HEK293 (cell line): ENCODE measurements around the gene ARMC8.

ENCODE experiments used
- CTCF ChIA-PET: fragments of 350-600 bp; formaldehyde crosslinking; extraction: SDS; loops from one replicate; lab custom pipeline; 2021; ENCODE audit warnings: antibody characterized with exemption; lab: Yijun Ruan, JAX
- POLR2A ChIA-PET: fragments of 300-600 bp; formaldehyde crosslinking; extraction: SDS; loops from one replicate; lab custom pipeline; 2020; ENCODE audit warnings: antibody characterized with exemption, inconsistent platforms; lab: Yijun Ruan, JAX
- H3K27ac ChIP-seq: fragments of 200-500 bp; sonication (Bioruptor generic); 2 replicates; pipeline ENCODE4 v1.5.1; 2014; ENCODE audit warnings: low read depth, low read length, control low read depth, inconsistent platforms; ENCODE audit errors: extremely low read depth
- H3K36me3 ChIP-seq, 2 experiments: fragments of 200-500 bp in 1 of 2; sonication (Bioruptor generic) in 1 of 2; 1 replicate in 1 of 2; 2 replicates in 1 of 2; pipeline ENCODE4 v1.5.1; 2014 to 2017; ENCODE audit warnings: inconsistent platforms in 2 of 2, low read length in 2 of 2; ENCODE audit not compliant: control insufficient read depth in 2 of 2, insufficient read depth in 1 of 2
- H3K4me1 ChIP-seq: fragments of 200-500 bp; sonication (Bioruptor generic); 2 replicates; pipeline ENCODE4 v1.5.1; 2014; ENCODE audit warnings: mild to moderate bottlenecking, low read length, inconsistent platforms; ENCODE audit not compliant: control insufficient read depth, insufficient read depth
- H3K4me3 ChIP-seq: 2 replicates; pipeline ENCODE4 v1.5.1; 2011; ENCODE audit warnings: low read depth, mild to moderate bottlenecking, control low read depth, low read length, moderate library complexity
- H3K9me3 ChIP-seq: fragments of 200-500 bp; sonication (Bioruptor generic); 2 replicates; pipeline ENCODE4 v1.5.1; 2014; ENCODE audit warnings: low read depth, low read length, inconsistent platforms; ENCODE audit not compliant: control insufficient read depth, insufficient read depth
- BCL11A ChIP-seq: fragments of 450-650 bp; formaldehyde crosslinking; IDR thresholded peaks from 2 replicates; pipeline ENCODE4 v1.5.1; 2016; ENCODE audit warnings: low read depth, missing biosample characterization, missing genetic modification characterization
- HOXA7 ChIP-seq: sonication (generic); formaldehyde crosslinking; IDR thresholded peaks from 2 replicates; pipeline ENCODE4 v1.8.1; 2022; ENCODE audit warnings: missing genetic modification reagents, borderline replicate concordance
- RBAK ChIP-seq: fragments of 450-650 bp; formaldehyde crosslinking; IDR thresholded peaks from 2 replicates; pipeline ENCODE4 v1.5.1; 2016; ENCODE audit warnings: missing biosample characterization, missing genetic modification characterization
- REPIN1 ChIP-seq: fragments of 450-650 bp; formaldehyde crosslinking; IDR thresholded peaks from 2 replicates; pipeline ENCODE4 v1.5.1; 2017; ENCODE audit warnings: missing biosample characterization, missing genetic modification characterization, low read depth
- ZBTB20 ChIP-seq: fragments of 450-650 bp; formaldehyde crosslinking; IDR thresholded peaks from 2 replicates; pipeline ENCODE4 v1.5.1; 2016; ENCODE audit warnings: missing biosample characterization, missing genetic modification characterization
- ZBTB26 ChIP-seq: fragments of 450-650 bp; formaldehyde crosslinking; optimal IDR thresholded peaks from 2 replicates; pipeline ENCODE3; 2016; ENCODE audit warnings: missing biosample characterization, mild to moderate bottlenecking, missing genetic modification characterization
- ZFP3 ChIP-seq: fragments of 450-650 bp; formaldehyde crosslinking; IDR thresholded peaks from 2 replicates; pipeline ENCODE4 v1.5.1; 2016; ENCODE audit warnings: low read depth, missing biosample characterization, missing genetic modification characterization
- ZIC2 ChIP-seq: fragments of 450-650 bp; formaldehyde crosslinking; IDR thresholded peaks from 2 replicates; pipeline ENCODE4 v1.5.1; 2016; ENCODE audit warnings: missing biosample characterization, missing genetic modification characterization
- ZNF114 ChIP-seq: fragments of 450-650 bp; formaldehyde crosslinking; IDR thresholded peaks from 2 replicates; pipeline ENCODE4 v1.5.0; 2017; ENCODE audit warnings: missing biosample characterization, missing genetic modification characterization
- ZNF121 ChIP-seq: fragments of 450-650 bp; formaldehyde crosslinking; IDR thresholded peaks from 2 replicates; pipeline ENCODE4 v1.5.1; 2016; ENCODE audit warnings: missing biosample characterization, missing genetic modification characterization
- ZNF146 ChIP-seq: fragments of 450-650 bp; formaldehyde crosslinking; IDR thresholded peaks from 2 replicates; pipeline ENCODE4 v1.5.1; 2016; ENCODE audit warnings: missing biosample characterization, missing genetic modification characterization
- ZNF16 ChIP-seq: fragments of 450-650 bp; formaldehyde crosslinking; IDR thresholded peaks from 2 replicates; pipeline ENCODE4 v1.5.1; 2016; ENCODE audit warnings: low read depth, missing biosample characterization, missing genetic modification characterization
- ZNF19 ChIP-seq: fragments of 450-650 bp; formaldehyde crosslinking; IDR thresholded peaks from 2 replicates; pipeline ENCODE4; 2016; ENCODE audit warnings: missing biosample characterization, missing genetic modification characterization, low read depth
- ZNF311 ChIP-seq: fragments of 450-650 bp; formaldehyde crosslinking; IDR thresholded peaks from 2 replicates; pipeline ENCODE4 v1.5.1; 2017; ENCODE audit warnings: missing biosample characterization, missing genetic modification characterization, borderline replicate concordance
- ZNF558 ChIP-seq: fragments of 450-650 bp; formaldehyde crosslinking; IDR thresholded peaks from 2 replicates; pipeline ENCODE4 v1.5.1; 2016; ENCODE audit warnings: missing biosample characterization, missing genetic modification characterization
- ZNF571 ChIP-seq: fragments of 450-650 bp; formaldehyde crosslinking; IDR thresholded peaks from 2 replicates; pipeline ENCODE4 v1.5.0; 2017; ENCODE audit warnings: missing biosample characterization, missing genetic modification characterization
- ZSCAN5A ChIP-seq: fragments of 450-650 bp; formaldehyde crosslinking; IDR thresholded peaks from 2 replicates; pipeline ENCODE4 v1.5.1; 2016; ENCODE audit warnings: missing biosample characterization, missing genetic modification characterization
- ZXDB ChIP-seq: fragments of 450-650 bp; formaldehyde crosslinking; IDR thresholded peaks from 2 replicates; pipeline ENCODE4 v1.5.1; 2016; ENCODE audit warnings: missing biosample characterization, missing genetic modification characterization
- TF ChIP-seq, protein P1 (sequence below): fragments of 450-650 bp; formaldehyde crosslinking; IDR thresholded peaks from 2 replicates; pipeline ENCODE4 v1.5.1; 2016; ENCODE audit warnings: missing biosample characterization, missing genetic modification characterization
- TF ChIP-seq, protein P2 (sequence below): fragments of 450-650 bp; formaldehyde crosslinking; IDR thresholded peaks from 2 replicates; pipeline ENCODE4 v1.5.1; 2016; ENCODE audit warnings: missing biosample characterization, missing genetic modification characterization

ARMC8 gene

DNA sequence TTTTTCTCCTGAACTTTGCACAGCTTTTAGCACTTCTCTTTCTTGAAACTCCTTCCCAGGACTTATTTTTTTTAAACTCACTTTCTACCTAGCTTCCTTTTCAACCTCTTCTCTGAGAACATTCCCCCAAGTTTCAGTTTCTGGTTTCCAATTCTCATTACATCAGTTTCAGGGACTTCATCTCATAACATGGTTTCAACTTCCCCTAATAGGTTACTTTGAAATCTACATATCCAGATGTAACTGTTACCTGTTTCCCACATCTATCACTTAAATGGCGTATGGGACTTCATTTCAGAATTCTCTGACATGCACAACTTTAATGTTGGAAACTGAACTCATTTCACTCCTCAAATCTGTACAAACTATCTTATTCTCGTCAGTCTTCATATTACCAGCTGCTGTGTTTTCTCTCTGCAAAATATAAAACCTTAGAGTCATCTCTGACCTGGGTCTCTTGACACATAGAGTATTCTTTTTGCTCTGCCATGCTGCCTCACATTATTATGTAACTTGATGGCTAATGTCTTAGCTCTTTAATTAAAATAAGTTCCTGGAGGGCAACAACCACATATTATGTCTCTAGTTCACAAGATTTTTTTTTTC lies 84.2 kb downstream of the ARMC8 start:
- H3K4me3 ChIP-seq = no peak overlapping the region
- ChIA-PET POLR2A (no interaction called here), CTCF (interaction anchor here (0.6 to 2.2 kb wide), 3 partner anchors 59 to 151 kb away, joined by 3 to 4 read pairs (median 4); no protein-coding TSS in a partner anchor)
- no peak overlapping the region for H3K27ac ChIP-seq
- H3K4me1 ChIP-seq = no peaks in the 10 kb centered on the region
- TF ChIP-seq ZNF571 (tag by site-specific recombination) (no peak), ZNF558 (tag by site-specific recombination) (no peak), REPIN1 (tag by site-specific recombination) (no peak), ZIC2 (tag by site-specific recombination) (no peak), ZFP3 (tag by site-specific recombination) (no peak), BCL11A (tag by site-specific recombination) (no peak), ZBTB26 (no peak)
- TF ChIP-seq, protein P1, sequence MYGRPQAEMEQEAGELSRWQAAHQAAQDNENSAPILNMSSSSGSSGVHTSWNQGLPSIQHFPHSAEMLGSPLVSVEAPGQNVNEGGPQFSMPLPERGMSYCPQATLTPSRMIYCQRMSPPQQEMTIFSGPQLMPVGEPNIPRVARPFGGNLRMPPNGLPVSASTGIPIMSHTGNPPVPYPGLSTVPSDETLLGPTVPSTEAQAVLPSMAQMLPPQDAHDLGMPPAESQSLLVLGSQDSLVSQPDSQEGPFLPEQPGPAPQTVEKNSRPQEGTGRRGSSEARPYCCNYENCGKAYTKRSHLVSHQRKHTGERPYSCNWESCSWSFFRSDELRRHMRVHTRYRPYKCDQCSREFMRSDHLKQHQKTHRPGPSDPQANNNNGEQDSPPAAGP (tag by site-specific recombination) = no peak
- TF ChIP-seq, protein P2, sequence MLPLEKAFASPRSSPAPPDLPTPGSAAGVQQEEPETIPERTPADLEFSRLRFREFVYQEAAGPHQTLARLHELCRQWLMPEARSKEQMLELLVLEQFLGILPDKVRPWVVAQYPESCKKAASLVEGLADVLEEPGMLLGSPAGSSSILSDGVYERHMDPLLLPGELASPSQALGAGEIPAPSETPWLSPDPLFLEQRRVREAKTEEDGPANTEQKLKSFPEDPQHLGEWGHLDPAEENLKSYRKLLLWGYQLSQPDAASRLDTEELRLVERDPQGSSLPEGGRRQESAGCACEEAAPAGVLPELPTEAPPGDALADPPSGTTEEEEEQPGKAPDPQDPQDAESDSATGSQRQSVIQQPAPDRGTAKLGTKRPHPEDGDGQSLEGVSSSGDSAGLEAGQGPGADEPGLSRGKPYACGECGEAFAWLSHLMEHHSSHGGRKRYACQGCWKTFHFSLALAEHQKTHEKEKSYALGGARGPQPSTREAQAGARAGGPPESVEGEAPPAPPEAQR = no peak
- no peaks in the 10 kb centered on the region for H3K9me3 ChIP-seq
- peaks cover 5 to 49% of the 10 kb centered on the region in 2 experiments; a peak in 2 of 3 replicates for H3K36me3 ChIP-seq

DNA sequence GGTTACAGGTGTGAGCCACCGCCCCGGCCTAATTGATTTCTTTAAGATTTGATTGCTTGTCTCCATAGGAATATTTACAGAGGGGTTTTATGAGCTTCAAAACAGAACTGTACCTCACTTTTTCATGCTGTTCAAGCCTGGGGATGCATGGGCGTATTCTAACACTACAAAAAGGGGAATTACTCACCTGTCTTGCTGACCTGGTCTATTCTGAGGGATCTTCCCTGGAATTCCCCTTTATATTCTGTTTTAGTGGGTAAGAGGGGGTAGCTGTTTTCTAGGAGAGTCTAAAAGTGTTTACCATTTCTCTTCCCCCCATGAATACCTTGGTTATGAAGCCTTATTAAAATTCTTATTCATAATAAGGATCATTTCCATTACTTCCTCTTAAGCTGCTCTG lies 94.5 kb downstream of the ARMC8 start:
- Histone ChIP-seq H3K27ac (no peak overlapping the region), H3K36me3 (peaks cover 0 to 35% of the 10 kb centered on the region in 2 experiments; a peak in 1 of 3 replicates), H3K4me1 (no peaks in the 10 kb centered on the region), H3K4me3 (no peak overlapping the region), H3K9me3 (no peaks in the 10 kb centered on the region)
- ChIA-PET POLR2A (no interaction called here), CTCF (no interaction called here)
- TF ChIP-seq ZNF16 (tag by site-specific recombination) (no peak), ZBTB20 (tag by site-specific recombination) (no peak), ZXDB (tag by site-specific recombination) (no peak), ZNF19 (no peak), ZNF311 (no peak), ZNF121 (tag by site-specific recombination) (no peak), RBAK (tag by site-specific recombination) (no peak), ZSCAN5A (tag by site-specific recombination) (no peak), ZNF114 (tag by site-specific recombination) (no peak), HOXA7 (no peak), ZNF146 (no peak)
